Peyer's patch (tissue), 4 donors: ENCODE results near the gene TTLL5.

Experiments
- POLR2A ChIP-seq, 2 donors: fragments of 450-650 bp; IDR thresholded peaks; one replicate each; pipeline ENCODE4 v1.5.1; 2017; ENCODE audit warnings: antibody characterized with exemption in 2 of 2, mild to moderate bottlenecking in 2 of 2, moderate library complexity in 2 of 2
- TF ChIP-seq, protein P1 (sequence below), 6 experiments: fragments of 450-650 bp in 4 of 6; fragments of 200-600 bp in 2 of 6; sonication (generic) in 1 of 6; IDR thresholded peaks; one replicate each; pipeline ENCODE4 v1.5.1; 2017 to 2019; ENCODE audit warnings: antibody characterized with exemption in 6 of 6, mild to moderate bottlenecking in 3 of 6, moderate library complexity in 1 of 6

DNA sequence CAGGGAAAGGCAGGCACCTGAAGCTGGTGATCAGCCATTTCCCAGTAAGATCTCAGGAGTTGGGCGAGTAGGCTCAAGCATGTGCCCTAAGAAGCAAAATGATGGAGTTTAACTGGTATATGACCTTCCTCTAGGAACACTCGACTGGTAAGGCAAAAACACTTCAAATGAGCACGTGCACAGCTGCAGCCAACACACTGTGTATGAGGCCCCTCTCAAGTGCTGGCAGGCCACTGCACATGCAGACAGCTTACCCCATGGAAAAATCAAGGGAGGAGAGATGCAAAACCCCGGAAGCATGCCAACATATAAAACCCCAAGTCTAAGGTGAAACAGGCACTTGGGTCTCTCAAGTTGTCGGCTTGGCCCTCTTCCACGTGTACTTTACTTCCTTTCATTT lies 39.2 kb downstream of the TTLL5 start:
- TF ChIP-seq, protein P1, sequence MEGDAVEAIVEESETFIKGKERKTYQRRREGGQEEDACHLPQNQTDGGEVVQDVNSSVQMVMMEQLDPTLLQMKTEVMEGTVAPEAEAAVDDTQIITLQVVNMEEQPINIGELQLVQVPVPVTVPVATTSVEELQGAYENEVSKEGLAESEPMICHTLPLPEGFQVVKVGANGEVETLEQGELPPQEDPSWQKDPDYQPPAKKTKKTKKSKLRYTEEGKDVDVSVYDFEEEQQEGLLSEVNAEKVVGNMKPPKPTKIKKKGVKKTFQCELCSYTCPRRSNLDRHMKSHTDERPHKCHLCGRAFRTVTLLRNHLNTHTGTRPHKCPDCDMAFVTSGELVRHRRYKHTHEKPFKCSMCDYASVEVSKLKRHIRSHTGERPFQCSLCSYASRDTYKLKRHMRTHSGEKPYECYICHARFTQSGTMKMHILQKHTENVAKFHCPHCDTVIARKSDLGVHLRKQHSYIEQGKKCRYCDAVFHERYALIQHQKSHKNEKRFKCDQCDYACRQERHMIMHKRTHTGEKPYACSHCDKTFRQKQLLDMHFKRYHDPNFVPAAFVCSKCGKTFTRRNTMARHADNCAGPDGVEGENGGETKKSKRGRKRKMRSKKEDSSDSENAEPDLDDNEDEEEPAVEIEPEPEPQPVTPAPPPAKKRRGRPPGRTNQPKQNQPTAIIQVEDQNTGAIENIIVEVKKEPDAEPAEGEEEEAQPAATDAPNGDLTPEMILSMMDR (IDR thresholded peaks at IDR 0.05): no peak
- TF ChIP-seq POLR2A (IDR thresholded peaks at IDR 0.05): no peak
